GM21528 (cell line): Measurements from ENCODE around the gene APCDD1L.
"Not testable (repeated sequence)": the region's sequence is repeated elsewhere in the genome, so short reads cannot be mapped to it uniquely, and the experiment has no call there.

Experiments used
- ATAC-seq: cut with Tn5 transposase; IDR thresholded peaks from one replicate; pipeline ENCODE4 v1.9.1; 2021; ENCODE audit warnings: mild to moderate bottlenecking, moderate library complexity; ENCODE audit not compliant: unreplicated experiment, low FRiP score

Gene APCDD1L

DNA sequence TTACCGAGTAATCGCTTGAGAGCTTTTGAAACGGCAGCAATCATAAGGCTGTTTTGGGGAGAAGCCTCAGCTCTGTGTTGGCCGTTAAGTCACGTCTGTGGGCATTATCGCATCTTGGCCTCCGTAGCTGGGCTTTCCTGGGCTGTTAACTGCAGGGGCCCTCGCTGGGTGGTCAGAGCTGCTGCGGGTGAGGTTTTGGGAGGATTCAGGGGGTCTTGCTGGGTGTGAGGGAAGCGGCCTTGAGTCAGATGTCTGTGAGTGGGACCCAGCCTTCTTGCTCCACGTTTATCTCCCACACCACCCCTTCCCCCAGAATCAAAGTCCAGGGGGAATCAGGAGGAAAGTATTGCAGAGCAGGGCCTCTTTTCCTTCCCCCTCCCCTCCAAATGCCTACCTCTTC lies 3.2 kb upstream of the APCDD1L start:
- ATAC-seq = no peak

DNA sequence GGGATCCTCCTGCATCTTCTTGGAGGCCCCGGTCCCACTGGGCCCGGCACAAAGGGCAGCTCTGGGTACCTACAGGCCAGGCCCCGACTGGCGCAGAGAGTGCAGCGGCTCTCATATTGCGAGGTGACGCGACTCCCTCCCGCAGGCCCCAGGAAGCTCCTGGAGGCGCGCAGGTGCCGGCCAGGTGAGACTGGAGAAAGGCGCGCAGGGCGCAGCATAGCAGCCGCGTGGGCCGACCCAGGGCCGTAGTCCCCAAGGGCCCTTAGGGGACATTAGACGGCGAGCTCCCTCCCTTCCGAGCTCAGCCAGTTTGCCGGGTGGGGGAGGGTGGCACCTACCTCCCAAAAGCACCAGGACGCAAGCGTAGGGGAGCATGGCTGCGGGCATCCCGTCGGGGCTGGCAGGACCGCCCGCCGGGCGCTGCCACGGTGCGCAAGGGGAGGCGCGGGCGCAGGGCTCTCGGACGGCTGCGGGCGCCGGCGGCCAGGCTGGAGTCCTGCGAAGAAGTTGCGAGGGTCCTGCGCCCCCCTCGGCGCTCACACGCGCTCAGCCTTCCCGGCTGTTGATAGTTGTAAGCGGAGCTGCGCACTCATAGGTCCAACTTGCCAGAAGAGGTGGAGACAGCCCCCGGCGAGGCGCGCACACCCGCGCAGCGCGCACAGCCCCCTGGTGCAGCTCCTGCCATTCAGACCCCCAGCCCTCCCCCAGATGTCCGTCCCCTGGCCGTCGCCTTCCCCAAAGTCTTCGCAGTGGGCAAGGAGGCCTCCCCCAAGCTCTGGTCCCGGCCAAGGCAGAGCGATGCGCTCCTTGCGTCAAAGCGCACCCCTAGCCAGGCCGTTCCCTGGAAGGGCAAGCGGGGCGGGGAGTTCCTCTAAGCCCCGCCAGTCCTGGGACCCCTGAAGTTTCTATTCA lies 622 bp downstream of the APCDD1L start:
- no peak for ATAC-seq

DNA sequence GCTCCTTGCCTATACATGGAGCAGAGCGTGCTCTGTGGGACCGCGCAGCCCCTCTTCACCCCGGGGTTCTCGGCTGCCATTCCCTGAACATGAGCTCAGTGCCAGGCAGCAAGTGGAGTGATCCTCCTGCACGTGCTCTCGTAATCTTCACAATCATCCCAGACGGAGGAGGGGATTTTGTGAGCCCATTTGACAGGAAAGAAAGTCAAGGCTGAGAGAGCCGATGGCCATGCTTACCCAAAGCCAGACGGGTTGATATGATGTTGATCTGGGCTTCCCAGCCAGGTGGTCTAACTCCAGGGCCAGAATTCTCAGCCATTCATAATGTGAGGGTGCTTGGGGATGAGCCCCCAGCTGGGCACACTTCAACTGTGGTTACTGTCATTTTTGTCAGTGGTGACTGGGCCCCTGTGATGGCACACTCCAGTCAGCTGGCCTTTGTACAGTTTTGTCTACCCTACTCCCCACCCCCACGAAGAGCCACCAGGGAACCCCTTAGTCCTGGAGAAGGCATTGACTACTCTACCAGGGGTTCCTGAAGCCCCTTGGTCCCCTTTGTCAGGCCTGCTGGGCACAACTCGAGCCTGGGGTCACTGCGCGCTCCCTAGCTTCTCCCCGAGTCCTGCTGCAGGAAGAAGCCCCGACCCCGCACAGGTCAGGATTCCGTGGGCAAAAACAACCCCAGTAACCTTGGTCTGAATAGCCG lies 1.5 kb downstream of the APCDD1L start:
- ATAC-seq = no peak

DNA sequence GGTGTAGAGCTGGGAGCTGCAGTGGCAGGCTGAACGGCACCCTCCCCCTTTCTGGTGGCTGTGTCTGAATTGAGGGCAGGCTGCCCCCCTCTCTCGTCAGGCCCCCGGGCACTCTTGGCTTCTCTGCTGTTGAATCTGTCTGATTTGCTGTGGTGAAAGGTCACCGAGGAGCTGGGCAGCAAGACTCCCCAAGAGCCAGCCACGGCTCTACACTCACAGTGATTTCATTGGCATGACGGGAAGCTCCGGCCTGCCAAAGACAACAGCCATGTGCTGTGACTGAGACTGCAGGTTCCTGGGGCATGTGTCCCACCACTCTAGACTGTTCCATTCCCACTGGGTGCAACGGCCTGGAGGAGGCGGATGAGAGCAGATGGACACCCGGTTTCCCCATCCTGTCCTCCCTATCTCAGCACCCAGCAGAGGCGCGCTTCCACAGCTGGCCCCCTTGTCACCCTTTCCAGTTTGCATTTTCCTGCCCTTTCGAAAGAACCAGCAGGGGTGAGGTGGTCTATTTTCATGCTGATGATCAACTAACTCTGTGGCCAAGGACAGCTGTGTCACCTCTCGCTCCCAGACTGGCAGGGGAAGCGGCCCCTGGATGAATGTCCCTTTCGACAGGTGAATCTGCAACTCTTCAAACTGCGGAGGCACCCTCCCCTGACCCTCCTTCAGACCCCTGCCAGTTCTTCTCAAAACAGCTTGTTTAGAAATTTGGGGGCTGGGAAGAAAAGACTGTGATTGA lies 2.2 kb downstream of the APCDD1L start:
- no peak for ATAC-seq

DNA sequence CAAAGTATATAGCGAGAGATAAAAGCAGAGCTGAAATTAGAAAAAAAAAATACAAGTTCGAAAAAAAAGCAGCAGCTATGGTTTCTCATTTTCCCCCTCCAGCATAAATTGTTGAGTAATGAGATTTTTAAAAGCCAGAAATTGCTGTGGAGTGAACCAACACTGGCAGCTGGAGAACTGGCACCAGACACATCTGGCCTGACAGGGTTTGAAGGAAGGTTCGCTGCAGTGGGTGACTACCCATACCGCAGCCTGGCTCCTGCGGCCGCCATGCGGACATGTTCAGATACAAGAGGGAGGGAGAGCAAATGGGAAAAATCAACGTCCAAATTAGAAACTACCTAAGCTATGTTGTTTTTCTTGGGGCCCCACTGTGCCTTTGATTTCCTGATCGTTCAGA lies 3.3 kb downstream of the APCDD1L start:
- no peak for ATAC-seq

DNA sequence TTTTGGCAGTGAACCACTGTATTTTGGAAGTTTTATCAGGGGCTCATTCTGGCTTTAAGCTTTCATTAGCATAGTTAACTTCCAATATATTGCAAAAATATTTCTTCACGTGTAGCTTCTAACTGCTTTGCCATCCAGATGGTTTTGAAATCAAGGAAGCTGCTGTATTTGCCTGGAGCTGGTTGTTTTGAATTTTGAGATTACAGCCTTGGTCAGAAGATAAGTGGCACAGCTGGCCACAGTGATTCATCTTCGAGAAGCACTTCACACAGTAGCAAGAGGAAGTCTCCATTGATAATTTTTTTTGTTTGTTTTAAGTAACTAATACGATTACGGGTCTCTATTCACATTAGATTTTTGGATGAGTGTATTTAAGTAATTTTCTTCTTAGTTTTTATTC lies 3.8 kb downstream of the APCDD1L start:
- ATAC-seq = no peak

DNA sequence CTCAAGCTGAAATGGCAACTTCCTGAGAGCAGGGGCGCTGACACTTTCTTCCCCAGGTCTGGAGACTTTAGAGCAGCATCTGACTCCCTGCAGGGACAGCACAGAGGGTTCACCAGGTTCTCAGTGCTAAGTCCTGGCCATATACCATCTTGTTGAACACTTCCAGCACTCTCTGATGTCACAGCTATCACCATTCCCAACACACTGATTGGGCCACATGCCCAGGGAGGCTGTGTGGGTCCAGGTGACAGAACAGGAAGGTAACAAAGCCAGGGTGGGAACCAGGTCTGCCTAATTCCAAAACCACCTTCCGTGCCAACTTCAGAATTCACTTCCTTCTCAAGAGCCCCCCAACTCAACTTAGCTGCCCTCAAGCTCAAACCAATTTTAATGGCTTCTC lies 4.3 kb downstream of the APCDD1L start:
- no peak for ATAC-seq

DNA sequence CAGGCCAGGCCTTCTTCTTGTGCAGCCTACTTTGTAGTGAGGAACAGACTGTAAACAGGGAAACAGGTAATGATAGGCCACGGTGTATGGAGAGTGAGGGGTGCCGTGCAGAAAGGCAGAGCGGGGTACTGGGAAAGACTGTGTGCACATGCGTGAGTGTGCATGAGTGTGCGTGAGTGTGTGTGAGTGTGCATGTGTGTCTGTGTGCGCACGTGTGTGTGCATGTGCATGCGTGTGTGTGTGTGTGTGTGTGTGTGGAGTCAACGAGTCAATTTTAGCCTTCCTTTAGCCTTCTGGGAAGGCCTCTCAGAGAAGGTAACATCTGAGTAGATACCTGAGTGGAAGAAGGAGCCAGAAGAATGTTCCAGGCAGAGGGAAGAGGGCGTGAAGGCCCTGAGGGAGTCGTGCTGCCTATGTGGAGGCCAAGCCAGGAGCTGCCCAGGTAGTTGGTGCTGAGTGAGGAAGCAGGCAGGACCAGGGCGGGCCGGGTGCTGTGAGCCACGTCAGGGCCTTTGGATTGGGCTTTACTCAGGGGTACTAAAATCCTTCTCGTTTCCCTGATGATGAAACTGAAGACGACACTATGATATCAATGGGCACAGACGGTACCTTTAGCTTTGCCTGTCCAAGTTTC lies 6.3 kb downstream of the APCDD1L start:
- ATAC-seq = no peak

DNA sequence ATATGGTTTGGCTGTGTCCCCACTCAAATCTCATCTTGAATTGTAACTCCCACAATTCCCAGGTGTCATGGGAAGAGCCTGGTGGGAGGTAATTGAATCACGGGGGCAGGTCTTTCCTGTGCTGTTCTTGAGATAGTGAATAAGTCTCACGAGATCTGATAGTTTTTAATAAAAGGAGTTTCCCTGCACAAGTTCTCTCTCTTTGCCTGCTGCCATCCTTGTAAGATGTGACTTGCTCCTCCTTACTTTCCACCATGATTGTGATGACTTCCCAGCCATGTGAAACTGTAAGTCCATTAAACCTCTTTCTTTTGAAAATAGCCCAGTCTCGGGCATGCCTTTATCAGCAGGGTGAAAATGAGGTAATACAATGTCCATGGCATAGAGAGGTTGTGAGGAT lies 8.2 kb downstream of the APCDD1L start:
- not testable (repeated sequence) for ATAC-seq

DNA sequence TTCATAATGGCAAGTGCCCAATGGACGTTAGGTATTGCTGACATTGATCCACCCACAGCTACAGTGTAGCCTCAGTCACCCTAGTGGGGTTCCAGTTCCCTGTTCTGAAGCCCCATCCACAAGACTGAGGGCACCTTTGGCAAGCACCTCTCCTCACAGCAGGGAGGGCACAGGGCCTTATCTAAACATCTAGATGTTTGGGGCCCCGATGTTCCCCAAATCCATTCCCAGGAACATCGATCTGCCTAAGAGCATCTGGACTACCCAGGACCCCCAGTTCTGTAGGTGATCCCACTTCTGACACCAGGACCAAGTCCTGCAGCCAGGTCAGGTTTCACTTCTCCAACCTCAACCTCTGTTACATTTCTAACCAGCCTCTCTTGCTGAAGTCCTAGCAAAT lies 10.6 kb downstream of the APCDD1L start:
- no peak for ATAC-seq

DNA sequence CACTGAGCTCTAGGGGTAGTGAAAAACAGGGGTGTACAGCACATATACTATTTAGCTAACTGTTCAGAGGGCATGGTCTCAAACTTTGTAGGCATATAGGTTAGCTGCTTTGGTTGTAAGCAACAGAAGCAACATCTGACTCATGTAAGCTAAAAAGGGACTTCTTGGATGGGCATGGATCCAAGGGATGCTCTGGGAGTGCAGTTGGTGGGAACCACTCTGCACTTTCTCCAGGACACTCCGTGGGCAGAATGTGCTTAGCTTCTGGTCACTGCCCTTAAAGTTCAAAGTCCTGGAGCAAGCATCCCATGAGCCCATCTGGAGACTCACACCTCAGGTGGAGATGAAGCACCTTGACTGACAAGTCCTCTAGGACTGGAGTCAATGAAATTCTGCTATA lies 11.5 kb downstream of the APCDD1L start:
- no peak for ATAC-seq

DNA sequence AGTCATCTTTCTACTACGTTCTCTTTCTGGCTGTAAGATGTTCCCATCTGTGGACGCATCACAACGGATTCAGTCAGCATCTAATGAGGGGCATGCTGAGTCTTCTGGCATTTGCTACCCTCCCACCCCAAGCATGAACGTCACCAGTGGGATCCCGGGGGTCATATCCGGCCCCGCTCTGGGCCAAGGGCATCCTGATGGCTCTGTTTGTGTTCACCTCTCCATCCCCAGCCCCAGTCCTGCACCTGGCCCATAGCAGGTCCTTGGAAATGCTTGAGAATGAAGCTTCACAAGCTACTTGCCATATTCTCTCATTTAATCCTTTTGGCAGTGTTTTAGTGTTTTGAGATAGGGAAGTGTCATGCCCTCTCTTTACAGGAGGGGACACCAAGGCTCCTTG lies 14.9 kb downstream of the APCDD1L start:
- no peak for ATAC-seq

DNA sequence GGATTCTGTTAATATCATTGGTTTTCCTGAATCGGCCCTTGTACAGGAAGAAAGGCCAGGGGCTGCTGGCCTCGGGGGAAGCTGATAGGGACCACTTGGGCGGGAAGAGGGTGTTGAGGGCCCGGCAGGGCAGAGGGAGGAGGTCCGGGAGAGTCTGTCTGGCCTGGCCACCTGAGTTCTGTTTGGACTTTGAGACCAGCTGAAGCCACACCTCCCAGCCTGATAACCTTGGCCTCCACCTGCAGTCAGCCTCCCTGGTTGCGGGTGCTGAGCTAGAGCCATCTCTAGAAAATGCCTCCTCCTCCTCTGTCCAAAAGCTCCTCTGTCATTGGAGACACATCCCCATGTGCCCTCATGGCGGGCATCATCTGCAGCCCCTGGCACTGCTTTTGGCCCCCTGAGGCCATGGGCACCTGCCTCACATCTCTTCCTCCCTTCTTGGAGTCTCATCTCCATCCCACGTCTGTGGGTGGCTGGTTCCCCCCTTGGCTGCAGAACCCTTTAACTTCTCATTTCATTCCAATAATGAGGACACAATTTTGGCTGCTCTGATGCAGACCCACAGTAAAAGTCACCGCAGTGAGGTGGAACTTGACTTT lies 16.6 kb downstream of the APCDD1L start:
- ATAC-seq = no peak

DNA sequence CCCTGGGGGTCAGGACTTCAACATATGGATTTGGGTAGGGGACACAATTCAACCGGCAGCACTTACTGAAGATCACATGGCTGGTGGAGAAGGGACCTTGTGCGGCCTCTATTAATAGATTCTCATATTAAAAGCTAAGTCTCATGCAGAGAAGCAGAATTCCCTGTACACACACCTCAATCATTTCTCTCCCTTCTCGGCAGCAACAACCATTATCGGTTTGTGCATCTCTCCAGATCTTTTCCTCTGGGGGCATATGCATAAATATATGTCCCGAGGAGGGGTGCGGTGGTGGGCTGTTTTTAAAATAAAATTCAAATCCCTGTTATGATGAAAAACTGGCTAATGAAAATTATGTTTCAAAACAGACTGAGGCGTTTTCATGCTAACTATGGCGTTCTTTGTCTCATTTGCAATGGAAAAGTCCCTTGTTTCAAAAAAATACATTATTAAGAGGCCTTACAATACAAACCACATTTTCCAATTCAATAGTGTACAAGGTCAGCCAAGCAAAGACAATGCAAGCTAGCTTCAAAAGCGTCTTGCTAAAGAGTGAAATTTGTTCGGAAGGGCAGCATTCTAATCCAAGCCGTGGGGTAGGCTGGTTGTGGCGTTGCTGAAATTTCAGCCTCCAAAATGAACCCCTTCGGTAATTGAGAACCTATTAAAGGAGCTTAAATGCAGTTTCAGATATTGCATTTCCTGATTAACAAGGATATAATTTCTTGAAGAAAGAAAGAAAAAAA lies 17.3 kb downstream of the APCDD1L start:
- no peak for ATAC-seq

DNA sequence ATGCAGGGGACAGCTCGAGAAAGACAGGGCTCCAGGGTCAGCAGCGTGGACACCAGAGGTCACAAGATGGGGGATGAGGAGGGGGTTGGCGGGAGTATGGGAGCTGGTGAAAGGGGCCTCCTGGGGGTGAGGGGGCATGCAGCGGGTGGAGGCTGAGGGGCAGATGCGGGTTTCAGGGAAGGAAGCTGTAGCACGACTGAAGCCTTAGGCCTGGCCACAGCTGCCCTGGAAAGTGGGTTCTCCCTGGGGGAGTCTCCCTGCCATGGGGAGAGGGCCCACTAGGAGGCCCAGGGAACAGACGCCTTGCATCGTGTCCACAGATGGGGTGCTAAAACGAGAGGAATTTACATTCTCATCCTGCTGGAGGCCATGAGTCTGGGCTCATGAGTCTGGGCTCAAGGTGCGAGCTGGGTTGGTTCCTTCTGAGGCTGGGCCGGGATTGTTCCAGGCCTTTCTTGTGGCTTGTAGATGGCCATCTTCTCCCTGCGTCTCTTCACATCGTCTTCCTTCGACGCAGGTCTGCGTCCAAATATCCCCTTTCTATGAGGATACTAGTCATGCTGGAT lies 18.0 kb downstream of the APCDD1L start:
- no peak for ATAC-seq

DNA sequence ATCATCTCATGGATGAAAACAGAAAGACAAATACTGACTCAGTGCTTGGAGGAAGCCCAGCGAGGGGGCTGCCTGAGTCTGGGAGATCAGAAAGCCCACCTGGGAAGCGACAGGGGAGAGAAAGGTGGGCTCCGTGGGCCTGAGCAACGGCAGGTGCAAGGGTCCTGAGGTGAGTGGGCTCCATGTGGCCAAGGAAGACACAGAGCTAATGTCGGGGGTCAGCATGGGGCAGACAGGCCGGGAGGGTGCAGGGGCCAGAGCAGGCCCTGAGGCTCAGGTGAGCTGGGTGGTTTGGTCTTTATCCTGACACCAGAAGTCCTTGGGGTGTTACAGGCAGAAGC lies 18.8 kb downstream of the APCDD1L start:
- no peak for ATAC-seq

DNA sequence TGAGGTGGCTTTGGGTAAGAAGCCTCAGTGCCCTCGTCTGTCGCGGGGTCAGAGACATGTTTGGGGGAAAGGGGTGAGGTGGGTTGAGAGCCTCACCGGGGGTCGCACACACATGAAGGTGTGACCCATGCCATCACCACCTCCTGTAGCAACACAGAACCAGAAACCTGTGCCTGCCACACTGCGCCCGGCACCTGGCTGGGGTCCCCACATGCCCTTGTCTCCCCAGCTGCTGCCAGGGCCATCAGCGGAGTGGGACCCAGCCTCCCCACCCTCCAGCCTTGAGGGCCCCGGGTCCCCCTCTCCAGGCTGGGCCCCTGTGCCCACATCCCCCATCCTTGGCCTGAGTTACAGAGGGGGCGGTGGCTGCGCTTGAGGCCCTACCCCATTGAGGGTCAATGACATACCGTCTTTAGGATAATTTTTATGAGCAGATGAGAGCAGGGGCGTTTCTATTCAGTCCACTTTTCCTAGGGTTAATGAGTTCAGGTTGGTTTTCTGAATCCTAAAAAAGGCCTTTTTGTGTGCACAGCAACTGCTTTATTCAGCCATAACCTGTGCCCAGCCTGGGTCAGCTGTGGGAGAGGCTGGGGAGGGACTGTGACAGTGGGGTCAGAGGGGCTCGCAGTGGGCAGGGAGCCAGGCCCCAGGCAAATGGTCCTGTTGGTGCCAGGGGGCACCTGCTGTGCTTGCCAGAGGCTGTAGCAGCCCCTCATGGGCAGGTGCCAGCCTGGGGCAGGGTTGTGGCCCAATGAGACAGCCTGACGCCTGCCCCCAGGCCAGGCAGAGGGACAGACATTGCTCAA lies 19.4 kb downstream of the APCDD1L start:
- ATAC-seq = no peak

DNA sequence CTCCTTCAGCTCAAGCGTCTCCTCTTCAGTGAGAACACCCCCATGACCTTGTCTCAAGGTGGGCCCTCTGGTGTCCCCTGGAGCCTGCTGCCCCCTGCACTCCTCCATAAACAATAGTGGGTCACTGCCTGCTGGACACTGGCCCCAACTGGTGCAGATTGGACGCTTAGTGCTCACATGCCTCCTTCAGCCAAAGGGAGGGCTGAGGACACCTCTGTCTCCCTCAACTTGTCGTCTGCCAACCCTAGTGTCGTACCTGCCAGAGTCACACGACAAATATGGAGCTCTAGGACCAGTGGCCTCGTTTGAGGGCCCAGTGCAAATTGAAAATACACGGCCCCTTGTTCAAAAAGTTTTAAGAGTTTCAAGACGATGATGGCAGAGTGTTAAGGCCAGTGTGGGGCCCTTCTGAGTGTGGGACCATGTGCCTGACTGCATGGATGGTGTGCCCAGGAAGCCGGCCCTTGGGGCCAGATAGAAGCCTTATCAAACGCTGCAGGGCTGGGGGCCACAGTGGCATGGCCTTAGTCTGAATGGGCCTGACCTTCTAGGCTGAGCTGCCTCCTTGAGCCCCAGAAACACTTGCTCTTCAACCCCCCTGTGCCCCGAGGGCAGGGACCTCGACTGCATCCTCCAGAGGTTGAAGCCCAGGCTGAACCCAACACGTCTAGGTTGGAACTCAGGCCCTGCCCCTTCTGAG lies 20.1 kb downstream of the APCDD1L start:
- no peak for ATAC-seq
